HG03159 (cell line): ENCODE results near the gene GSK3B.

Experiments
- ATAC-seq: cut with Tn5 transposase; IDR thresholded peaks from one replicate; pipeline ENCODE4 v1.9.1; 2021; ENCODE audit warnings: mild to moderate bottlenecking, moderate library complexity; ENCODE audit not compliant: unreplicated experiment

The GSK3B gene

DNA sequence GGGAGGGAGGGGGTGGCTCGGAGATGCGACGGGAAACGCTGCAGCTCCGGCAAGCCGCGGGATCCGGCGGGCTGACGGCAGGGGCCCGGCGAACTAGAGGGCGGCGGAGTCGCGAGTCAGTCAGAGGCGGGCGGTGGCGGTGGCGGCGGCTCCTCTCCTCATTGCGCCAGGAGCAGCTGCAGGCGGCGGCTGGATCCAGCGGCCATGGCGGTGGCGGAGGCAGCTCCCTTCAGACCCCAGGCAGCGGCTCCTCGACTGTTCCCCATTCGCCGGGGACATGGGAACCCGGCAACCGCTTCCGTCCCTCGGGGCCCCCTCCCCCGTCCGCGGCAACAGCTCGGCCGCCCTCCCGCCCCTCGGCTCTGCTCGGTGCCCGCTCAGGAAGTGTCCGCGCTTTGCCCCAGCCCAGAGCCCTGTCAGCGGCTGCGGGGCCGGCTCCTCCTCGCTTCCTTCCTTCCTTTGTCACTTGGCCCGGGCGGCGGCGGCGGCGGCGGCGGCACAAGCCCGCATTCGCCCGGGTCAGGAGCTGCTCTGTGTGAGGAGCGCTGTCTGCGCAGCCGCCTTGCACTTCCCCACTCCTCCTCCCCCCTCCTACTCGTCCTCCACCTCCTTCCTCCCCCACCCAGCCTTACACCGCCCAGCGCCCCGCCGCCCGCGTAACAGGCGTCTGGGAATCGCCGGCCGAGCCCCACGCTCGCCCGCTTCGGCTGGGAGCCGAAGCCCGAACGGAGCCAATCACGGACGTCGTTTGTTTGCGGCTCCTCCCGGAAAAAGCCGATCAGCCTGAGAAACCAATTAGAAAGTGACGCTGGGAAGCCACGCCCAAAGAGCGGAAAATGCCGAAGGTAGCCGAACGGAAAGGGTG, at the start of gene GSK3B:
TSS of gene GSK3B (minus strand) at position 537 of the 865 bp plus-strand sequence. CDS start 1,013 bp downstream, outside the sequence.
- ATAC-seq, result peak; percentile 1

- ATAC-seq, result no peak
Measured at GRCh38 chr3:120143676-120144075, 49.4 kb upstream of the GSK3B start.

DNA sequence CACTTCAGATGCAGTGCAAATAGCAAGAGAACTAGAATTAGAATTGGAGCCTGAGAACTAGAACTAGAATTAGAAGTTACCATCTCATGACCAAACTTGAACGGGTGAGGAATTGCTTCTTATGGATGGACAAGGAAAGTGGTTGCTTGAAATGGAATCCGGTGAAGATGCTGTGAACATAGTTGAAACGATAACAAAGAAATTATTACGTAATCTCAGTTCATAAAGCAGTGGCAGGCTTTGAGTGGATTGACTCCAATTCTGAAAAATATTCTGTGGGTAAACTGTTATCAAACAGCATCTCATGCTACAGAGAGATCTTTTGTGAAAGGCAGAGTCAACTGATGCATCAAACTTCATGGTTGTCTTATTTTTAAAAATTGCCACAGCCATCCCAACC, 48.0 kb upstream of the GSK3B start:
- ATAC-seq, result no peak

- no peak for ATAC-seq
Measured at GRCh38 chr3:120140098-120140742, 46.0 kb upstream of the GSK3B start.

DNA sequence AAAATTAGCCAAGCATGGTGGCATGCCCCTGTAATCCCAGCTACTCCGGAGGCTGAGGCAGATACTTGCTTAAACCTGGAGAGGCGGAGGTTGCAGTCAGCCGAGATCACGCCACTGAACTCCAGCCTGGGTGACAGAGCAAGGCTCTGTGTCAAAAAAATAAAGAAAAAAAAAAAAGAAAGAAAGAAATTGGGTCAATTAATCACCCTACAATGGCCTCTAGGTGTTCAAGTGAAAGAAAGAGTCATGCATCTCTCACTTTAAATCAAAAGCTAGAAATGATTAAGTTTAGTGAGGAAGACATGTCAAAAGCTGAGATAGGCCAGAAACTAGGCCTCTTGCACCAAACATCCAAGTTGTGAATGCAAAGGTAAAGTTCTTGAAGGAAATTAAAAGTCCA, 44.9 kb upstream of the GSK3B start:
- ATAC-seq, result no peak

GRCh38 chr3:120137548-120137947, 43.3 kb upstream of the GSK3B start:
- no peak for ATAC-seq

DNA sequence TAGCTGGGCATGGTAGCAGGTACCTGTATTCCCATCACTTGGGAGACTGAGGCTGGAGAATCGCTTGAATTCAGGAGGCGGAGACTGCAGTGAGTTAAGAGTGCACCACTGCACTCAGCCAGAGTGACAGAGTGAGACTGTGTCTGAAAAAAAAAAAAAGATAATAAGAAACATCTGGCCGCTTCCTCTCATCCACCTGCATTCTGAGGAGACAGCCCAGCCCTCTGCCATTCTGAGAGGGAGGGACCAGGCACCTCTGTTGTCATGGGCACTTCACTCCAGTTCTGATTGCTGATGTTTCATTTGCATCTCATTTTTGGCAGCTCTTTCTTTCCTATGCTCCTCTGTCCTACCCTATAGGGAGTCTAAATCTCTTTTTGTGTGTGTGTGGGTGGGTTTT, 36.4 kb upstream of the GSK3B start:
- no peak for ATAC-seq

DNA sequence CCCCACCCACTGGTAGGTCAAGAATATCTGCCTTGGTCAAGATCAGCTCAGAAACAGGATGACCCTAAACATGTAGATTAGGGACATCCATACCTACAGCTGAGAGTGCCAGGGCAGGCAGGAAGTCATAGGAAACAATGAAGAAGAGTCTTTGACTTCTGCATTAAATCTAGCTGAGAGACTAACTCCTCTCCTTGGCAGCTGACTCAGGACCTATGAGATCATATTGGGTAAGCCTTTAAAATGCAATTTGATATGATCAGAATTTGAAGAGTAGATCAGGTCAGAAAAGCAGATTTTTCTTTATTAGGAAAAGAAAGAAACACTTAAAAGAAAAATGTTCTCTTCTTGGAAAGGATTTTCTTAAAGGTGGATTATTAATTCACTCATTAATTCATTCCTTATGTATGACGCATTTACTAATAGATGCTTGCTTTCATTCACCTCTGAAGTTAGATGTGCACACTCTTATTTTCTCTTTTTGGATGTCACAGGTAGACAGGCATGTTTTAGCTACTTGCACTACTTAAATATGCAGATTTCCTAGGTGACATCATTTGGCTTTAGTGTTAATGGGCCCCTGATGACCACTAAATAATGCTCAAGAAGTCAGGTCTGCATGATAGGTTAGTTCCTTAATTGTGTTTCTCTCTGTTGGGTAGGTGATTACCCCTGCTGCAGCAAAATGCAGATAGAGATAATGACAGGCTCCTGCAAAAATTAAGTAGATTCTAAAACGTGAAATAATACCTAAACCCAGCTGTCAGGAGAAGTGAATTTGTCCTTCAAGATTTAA, 35.7 kb upstream of the GSK3B start:
- ATAC-seq, result no peak

DNA sequence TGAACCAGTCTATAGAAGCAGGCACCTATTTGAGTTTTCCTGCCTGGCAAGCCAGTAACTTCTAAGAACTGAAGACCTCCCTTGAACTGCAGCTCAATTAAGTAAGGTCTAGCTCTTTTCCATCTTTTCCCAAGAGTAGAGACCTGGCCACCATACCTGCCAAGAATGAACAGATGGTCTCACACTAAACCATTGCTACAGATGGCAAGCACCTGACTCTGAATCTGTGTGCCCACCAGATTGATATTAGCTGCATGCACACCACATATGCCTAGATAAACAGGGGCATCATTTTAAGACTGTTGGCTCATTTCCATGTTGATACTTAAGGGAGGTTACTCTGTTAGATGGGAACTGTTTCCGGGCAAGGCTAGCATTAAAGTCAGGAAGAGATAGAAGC, 34.8 kb upstream of the GSK3B start:
- ATAC-seq, result no peak

GRCh38 chr3:120125992-120126391, 31.7 kb upstream of the GSK3B start:
- ATAC-seq, result no peak

- ATAC-seq, result no peak
Measured at GRCh38 chr3:120119846-120120510, 25.7 kb upstream of the GSK3B start.

GRCh38 chr3:120114981-120115380, 20.7 kb upstream of the GSK3B start:
- ATAC-seq, result no peak

DNA sequence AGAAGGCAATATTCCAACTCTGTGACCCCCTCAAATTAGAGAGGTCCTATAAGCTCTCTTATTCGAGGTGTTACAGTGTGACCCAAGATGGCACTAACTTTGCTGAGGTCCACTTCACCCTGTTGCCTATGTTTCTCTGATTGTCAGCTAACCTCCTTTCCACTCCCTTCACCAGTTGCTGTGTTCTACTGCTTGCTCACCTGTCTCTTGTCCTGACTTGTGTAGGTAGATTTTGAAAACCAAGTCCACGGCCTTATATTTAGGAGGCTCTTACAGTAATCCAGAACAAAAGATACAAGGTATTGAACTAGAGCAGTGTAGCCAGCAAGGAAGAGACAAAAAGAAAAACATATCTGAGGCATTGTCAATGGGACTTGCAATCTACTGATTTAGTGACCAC, 20.1 kb upstream of the GSK3B start:
- ATAC-seq, result no peak

GRCh38 chr3:120113128-120114116, 19.2 kb upstream of the GSK3B start:
- no peak for ATAC-seq

- ATAC-seq, result no peak
Measured at GRCh38 chr3:120111898-120112297, 17.7 kb upstream of the GSK3B start.

GRCh38 chr3:120103276-120103675, 9.0 kb upstream of the GSK3B start:
- no peak for ATAC-seq

DNA sequence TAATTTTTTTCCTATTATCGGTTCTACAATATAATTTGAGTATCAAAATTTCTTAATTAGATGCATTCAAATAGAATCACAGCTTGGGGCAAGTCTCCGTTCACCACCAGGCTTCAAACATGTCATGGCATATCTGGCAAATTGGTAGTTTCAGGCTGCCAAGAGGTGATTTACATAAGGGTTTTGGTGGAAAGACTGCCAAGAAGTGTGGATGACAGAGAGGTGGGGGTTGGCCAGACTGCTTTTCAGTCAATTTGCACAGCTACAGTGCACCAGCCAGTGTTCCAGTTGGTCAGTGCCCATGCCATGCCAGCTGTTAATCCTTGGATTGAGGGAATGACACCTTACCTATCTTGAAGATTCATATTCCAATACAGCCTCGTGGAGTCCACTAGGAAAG, 8.4 kb upstream of the GSK3B start:
- no peak for ATAC-seq

GRCh38 chr3:120102232-120102631, 8.0 kb upstream of the GSK3B start:
- ATAC-seq, result no peak

DNA sequence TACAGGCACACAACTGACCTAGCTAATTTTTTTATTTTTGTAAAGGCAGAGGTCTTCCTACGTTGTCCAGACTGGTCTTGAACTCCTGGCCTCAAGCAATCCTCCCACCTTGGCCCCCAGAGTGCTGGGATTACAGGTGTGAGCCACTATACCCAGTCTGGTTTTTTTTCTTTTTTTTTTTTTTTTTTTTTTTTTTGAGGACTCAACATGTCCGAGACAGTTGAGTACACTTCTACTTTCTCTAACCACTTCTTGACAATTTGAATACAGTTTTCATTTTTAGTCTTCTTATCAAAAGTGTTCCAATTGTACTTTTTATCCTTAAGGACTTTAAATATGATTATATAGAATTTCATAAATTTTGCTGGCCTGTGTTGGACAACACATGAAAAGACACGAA, 7.4 kb upstream of the GSK3B start:
- no peak for ATAC-seq

DNA sequence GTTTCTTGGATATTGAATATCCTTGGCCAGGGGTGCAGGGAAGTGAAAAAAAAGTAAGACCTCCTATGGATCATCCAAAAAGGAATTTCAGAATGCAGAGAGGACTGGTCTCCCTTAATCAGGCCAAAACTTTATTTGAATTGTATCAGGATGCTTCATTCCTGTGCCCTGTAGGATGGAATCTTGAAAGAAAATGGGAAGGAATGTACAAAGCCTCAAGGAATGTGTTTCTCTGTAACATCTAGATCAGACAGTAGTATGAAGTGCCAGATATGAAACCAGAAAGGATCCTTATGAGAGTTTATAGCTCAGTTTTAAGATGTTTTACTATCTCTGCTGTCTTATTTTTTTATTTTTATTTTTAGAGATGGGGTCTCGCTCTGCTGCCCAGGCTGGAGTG, 6.5 kb upstream of the GSK3B start:
- no peak for ATAC-seq
